Gastroesophageal sphincter (tissue), 3 donors: ENCODE measurements around the gene BTBD19.

ENCODE experiments used
- CTCF ChIP-seq, 4 experiments: fragments of 200-600 bp in 2 of 4; fragments of 450-650 bp in 2 of 4; sonication (generic) in 1 of 4; IDR thresholded peaks; one replicate each; pipeline ENCODE4 v1.5.1; 2017 to 2019; ENCODE audit warnings: antibody characterized with exemption in 4 of 4, mild to moderate bottlenecking in 2 of 4, moderate library complexity in 2 of 4
- EP300 ChIP-seq: sonication (generic); formaldehyde crosslinking; IDR thresholded peaks from one replicate; pipeline ENCODE4 v1.6.1; 2017; ENCODE audit warnings: antibody characterized with exemption, mild to moderate bottlenecking
- POLR2A ChIP-seq, 2 donors: fragments of 450-650 bp; IDR thresholded peaks; one replicate each; pipeline ENCODE4 v1.6.1; 2017; ENCODE audit warnings: antibody characterized with exemption in 2 of 2, mild to moderate bottlenecking in 2 of 2, moderate library complexity in 1 of 2
- POLR2AphosphoS5 ChIP-seq: sonication (generic); formaldehyde crosslinking; IDR thresholded peaks from one replicate; pipeline ENCODE4 v1.6.1; 2017; ENCODE audit warnings: antibody characterized with exemption

DNA sequence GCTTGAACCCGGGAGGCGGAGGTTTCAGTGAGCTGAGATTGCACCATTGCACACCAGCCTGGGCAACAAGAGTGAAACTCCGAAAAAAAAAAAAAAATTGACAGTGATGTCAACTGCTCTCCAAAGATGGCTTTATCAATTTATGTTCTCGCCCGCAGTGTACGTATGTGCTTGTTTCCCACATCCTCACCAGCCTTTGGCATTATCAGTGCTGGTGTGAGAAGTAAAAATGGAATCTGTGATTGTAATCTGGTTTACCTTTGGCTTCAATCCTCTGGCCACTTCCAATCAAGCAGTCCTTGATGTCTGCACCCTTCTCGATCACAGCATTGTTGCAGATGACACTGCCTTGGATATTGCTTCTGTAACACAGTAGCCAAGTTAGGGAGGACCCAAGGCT, 49.1 kb downstream of the BTBD19 start:
- TF ChIP-seq CTCF (IDR thresholded peaks at IDR 0.05): no peak
- no peak for TF ChIP-seq POLR2AphosphoS5
- no peak for TF ChIP-seq POLR2A (IDR thresholded peaks at IDR 0.05)
- TF ChIP-seq EP300: no peak
